PFSK-1 (cell line): ENCODE measurements around the gene VWC2.

Experiments used
- FOXP2 ChIP-seq: optimal IDR thresholded peaks from 2 replicates; pipeline ENCODE3; 2011; ENCODE audit warnings: borderline replicate concordance, control low read depth, inconsistent platforms; ENCODE audit not compliant: insufficient read depth; ENCODE audit errors: extremely low read length, extremely low read depth
- POLR2AphosphoS5 ChIP-seq: IDR thresholded peaks from 2 replicates; pipeline ENCODE4 v1.6.1; 2012; ENCODE audit warnings: low read depth, mild to moderate bottlenecking, control low read depth, low read length, moderate library complexity
- REST ChIP-seq, 2 experiments: IDR thresholded peaks; 2 replicates each; pipeline versions ENCODE4 v1.6.1 to v1.8.0; 2011 to 2012; ENCODE audit warnings: low read depth in 2 of 2, low read length in 2 of 2, control low read depth in 1 of 2, inconsistent platforms in 1 of 2, mild to moderate bottlenecking in 1 of 2, moderate library complexity in 1 of 2; ENCODE audit not compliant: insufficient read depth in 1 of 2
- SIN3A ChIP-seq: IDR thresholded peaks from 2 replicates; pipeline ENCODE4 v1.6.1; 2012; ENCODE audit warnings: mild to moderate bottlenecking, low read length, moderate library complexity, borderline replicate concordance; ENCODE audit not compliant: insufficient read depth
- TAF1 ChIP-seq: IDR thresholded peaks from 2 replicates; pipeline ENCODE4 v1.6.1; 2012; ENCODE audit warnings: low read length, control low read depth, borderline replicate concordance; ENCODE audit not compliant: insufficient read depth

VWC2 gene

DNA sequence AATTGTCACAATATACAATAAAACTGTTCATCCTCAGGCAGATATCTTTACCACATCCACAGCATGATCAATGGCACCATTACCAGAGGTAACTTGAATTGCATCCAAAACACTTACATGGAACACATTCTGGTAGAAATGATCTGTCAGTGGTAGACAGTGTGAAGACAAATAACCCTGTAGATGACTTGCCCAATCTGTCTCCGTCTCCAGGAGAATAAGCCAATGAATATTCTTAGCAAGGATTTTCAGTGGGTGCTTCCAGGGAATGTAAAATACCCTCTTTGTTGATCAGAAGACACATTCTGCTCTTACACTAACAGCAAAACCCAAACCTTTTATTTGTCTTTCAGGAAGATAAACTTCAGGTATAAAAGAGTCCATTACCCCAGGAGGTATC lies 43.8 kb downstream of the VWC2 start:
- TF ChIP-seq FOXP2 (no peak), POLR2AphosphoS5 (no peak), SIN3A (no peak), TAF1 (no peak), REST (IDR thresholded peaks at IDR 0.05; ENCODE audit: insufficient read depth in 1 of 2, low read depth in 2 of 2, low read length in 2 of 2) (no peak)

DNA sequence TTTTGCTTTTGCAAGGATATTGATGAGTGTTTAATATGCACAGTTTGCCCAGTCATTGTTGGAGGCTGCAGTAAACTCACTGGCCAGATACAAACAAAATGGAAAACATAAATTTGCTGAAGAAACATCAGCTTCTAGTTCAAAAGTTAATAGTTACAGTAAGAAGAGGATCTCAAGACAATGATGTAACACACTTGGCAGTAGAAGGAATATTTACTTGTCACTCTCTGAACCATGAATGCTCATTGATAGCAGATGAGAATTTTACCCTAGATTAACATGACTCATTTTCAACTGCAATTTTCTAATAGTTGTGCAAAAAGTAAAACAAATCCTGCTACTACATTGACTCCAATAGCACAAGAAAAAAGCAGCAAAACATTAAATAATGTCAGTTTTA lies 47.7 kb downstream of the VWC2 start:
- TF ChIP-seq FOXP2 = no peak
- TF ChIP-seq POLR2AphosphoS5 = no peak
- no peak for TF ChIP-seq REST (IDR thresholded peaks at IDR 0.05; ENCODE audit: insufficient read depth in 1 of 2, low read depth in 2 of 2, low read length in 2 of 2)
- TF ChIP-seq SIN3A = no peak
- no peak for TF ChIP-seq TAF1

DNA sequence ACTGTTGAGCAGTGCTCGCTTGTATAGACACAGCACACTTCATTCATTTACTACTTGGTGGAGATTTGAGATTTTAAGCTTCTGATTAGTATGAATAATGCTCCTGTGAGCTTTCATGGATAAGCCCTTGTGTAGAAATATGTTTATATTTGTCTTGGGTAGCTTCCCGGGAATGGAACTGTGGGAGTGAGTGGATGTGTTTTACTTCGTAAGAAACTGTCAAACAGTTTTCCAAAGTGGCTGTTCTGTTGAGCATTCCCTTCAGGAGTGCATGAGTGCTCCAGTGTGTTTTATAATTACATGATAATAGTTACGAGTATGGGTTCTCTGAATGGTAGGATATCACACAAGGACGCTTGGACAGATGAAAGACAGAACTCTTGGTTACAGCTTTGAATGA lies 49.4 kb downstream of the VWC2 start:
- TF ChIP-seq REST (IDR thresholded peaks at IDR 0.05; ENCODE audit: insufficient read depth in 1 of 2, low read depth in 2 of 2, low read length in 2 of 2) = no peak
- TF ChIP-seq FOXP2 = no peak
- TF ChIP-seq SIN3A = no peak
- TF ChIP-seq POLR2AphosphoS5 = no peak
- no peak for TF ChIP-seq TAF1

GRCh38 chr7:49823566-49823965 lies 50.1 kb downstream of the VWC2 start:
- TF ChIP-seq FOXP2 (no peak), REST (IDR thresholded peaks at IDR 0.05; ENCODE audit: insufficient read depth in 1 of 2, low read depth in 2 of 2, low read length in 2 of 2) (no peak), TAF1 (no peak), SIN3A (no peak), POLR2AphosphoS5 (no peak)

DNA sequence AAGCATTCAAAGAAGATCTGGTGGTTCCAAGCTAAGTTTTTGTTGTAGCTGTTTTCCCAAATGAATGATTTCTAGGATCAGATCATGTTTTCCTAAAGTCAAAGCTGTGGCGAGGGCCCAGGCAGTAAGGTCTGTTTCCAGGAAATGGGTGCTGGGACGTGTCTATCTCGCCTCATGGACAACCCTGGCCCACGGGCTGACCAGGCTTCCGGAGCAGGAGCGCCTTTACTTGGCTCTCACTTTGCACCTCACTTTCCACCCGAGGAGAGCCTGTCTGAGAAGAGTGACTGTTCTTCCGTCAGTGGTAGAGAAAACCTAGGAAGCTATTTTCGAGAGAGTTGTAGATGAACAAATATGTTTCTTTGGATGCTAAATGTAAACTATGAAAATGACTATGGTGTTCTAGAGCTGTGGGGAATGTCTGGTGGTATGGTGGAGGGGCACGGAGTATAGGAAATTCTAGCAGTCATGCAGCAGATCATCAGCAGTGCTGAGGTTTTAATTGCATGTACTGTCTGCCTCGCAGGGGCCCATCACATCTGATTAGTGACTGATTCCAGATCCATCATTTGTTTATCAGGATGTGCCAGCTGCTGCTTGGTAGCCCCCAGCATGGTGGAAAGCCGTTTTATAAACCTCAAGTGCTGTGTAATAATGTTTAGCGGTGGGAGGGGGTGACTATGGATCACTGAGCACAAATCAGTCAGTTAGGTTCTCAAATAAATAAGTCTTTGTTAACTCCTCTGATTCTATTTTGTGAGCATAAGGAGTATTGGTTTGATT lies 66.6 kb downstream of the VWC2 start:
- TF ChIP-seq FOXP2 = no peak
